GM10847 (cell line): ENCODE results near the gene OBSCN.

ENCODE experiments used
- POLR2A ChIP-seq: IDR thresholded peaks from 2 replicates; pipeline ENCODE4 v1.6.1; 2011; ENCODE audit not compliant: insufficient read length; ENCODE audit errors: extremely low read depth

OBSCN gene

DNA sequence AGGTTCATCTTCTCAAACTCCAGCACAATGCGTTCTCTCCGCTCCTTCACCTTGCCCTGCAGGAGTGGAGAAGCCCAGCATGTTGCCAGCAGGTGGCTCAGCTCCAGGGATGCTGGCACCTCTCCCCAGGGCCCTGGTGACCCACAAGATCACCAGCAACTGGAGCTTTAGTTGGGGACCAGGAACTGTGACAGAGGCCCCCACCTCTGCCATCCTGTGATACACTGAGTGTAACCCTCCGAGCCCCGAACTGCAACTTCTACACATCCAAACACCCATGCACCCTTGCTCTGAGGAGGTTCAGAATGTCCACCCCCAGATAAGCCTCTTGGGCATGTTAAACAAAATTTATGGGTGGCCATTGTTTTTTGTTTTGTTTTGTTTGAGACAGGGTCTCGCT is 203.3 kb downstream of the OBSCN start:
- no peak for TF ChIP-seq POLR2A

DNA sequence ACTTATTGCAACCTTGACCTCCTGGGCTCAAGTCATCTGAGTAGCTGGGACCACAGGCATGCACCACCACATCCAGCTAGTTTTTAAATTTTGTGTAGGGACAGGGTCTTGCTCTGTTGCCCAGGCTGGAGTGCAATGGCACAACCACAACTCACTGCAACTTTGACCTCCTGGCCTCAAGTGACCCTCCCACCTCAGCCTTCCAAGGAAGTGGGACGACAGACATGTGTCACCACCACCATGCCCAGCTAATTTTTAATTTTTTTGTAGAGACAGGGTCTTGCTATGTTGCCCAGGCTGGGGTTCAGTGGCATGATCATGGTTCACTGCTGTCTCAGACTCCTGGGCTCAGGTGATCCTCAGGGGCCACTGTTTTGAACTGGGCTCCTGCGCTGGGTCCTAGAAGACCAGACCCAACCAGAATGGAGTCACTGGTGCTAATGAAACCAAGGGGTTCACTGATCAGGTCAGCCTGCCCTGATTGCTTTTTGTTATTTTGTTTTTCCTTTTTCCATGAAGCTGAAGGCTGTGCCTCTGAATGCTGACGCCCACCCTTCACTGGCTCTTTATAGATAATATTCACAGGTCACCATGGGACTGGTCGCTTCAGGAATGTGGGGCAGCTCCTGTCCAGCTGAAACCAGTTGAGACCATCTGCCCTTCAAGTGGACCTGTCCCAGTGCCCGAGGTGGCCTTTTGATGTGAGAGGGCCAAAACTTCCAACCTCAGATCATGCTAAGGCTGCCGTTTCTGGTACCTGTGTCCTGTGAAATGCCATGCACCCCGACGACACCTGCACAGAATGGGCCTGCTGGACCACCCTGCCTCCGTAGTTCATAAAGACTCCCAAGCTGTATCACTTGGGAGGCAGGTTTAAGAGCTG is 203.9 kb downstream of the OBSCN start:
- no peak for TF ChIP-seq POLR2A

DNA sequence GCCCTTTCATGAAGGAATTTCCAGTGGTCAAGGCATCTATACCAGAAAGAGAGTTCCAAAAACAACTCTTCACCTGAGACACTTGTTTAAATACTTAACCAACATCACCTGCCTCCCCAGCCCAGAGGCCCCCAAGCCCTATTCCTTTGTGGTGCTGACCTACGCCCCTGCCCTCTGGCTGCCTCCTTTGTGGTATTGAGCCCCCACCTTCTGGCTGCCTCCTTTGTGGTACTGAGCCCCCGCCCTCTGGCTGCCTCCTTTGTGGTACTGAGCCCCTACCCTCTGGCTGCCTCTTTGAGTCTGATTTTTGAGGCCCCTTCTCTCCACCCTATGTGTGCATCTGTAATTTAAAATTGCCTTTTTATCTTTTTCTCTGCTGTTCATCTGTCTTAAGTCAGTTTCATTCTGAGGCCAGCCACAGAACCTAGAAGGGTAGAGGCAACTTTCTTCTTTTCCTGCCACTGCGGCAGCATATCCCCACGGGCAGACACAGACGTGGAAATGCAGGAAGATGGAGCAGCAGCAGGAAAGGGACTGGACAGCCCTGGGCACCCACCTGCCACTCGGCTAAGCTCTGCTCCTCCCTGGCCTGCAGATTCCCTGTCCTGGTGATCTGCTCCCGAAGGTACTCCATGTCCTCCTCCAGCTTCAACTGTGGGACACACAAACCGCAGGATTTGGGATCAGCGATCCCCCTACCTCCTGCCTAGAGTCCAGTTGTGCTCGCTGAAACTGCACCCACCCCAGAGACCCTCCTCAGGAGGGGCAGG is 205.6 kb downstream of the OBSCN start:
- TF ChIP-seq POLR2A = no peak

DNA sequence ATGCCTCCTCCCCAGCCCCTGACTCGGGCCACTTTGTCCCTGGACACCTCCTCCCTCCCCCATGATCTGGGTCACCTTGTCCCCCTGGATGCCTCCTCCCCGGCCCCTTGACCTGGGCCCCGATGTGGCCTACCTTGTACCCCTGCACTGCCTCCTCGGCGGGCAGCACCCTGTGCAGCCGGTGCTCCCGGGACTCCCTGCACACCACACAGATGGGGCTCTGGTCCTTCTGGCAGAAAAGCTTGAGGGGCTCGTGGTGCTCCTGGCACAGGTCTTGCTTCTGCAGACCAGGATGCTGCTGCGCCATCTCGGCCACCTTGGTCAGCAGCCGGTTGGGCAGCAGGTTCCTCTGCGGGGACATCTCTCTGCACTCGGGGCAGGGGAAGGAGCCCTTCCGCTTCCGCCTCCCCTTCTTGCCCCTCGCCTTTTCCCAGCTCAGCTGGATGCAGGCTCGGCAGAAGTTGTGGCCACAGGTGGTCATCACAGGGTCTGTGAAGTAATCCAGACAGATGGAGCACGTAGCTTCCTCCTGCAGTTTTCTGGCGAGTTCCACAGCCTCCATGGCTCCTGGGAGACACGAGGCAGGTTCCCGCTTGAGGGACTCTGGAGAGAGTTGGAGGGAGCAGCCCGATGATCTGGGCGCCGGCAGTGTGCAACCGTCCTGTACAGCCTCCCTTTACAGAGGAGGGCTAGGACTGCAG is 206.8 kb downstream of the OBSCN start:
- TF ChIP-seq POLR2A = no peak

DNA sequence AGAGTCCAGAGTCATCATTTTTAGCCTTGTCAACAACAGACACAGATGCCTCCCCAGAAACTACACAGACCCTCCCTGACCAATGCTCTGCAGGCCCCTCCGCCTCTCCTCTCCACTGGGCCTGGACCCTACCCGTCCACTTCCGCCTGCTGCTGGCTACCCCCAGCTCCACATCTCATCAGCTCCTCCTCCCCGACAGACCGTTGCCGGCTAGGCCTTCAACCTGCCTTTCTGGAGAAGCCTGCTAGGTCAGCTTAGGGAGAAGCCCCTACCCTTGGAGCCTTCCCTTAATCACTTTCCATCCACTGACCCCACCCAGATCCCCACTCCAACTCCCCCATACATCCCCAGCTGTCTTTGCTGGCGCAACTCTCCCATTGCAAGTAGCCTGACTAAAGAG is 207.4 kb downstream of the OBSCN start:
- TF ChIP-seq POLR2A = no peak

DNA sequence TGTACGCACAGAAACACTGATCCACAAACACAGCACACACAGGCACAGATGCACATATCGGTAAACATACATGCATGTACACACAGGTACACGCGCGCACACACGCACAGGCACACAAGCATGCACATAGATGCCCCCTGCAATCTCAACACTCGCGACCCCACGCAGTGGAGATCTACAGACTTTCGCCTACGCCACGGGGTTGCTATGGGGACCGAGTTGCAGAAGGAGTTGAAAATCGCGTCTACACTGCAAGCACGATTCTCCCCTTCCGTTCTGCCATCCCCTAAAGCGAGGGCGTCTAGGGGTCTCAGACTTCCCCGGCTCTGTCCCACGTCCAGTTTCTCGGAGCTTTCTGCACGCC is 208.0 kb downstream of the OBSCN start:
- TF ChIP-seq POLR2A = no peak

DNA sequence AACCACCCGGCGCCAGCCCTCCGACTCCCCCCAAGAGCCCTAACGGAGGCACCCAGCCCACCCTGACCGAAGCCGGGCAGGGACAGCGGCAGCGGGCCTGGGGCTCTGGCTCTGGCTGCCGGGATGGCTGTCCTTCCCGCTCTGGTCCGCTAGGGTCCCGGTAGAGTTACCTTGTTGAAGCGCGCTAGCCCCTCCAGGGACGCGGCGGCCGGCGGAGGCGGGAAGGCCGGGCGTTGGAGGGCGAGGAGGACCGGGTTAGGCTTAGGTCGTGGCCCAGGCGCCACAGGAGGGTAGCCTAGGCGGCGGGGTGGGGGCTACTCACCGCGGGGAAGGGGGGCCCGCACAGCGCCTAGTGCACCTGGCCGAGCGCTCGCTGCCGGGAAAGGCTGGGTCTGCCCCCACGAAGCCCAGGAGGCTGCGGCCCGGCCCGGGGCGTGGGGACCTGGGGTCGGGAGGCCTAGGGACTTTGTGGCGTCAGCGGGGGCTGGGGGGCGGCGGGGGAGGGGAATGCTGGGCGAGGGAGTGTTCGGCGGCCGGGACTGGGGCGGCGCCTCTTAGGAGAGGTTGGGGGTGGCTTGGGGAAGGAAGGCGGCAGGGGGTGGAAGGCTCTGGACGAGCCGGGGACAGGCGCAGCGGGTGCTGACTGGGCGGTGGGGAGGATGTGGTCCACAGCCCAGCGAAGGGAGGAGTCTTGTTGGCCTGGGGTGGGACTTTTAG is 208.5 kb downstream of the OBSCN start, which contains the start of gene TRIM17:
TRIM17 (minus strand) TSS at position 645 of the 717 bp plus-strand sequence. CDS start 1,789 bp downstream, outside the sequence.
- no peak for TF ChIP-seq POLR2A

DNA sequence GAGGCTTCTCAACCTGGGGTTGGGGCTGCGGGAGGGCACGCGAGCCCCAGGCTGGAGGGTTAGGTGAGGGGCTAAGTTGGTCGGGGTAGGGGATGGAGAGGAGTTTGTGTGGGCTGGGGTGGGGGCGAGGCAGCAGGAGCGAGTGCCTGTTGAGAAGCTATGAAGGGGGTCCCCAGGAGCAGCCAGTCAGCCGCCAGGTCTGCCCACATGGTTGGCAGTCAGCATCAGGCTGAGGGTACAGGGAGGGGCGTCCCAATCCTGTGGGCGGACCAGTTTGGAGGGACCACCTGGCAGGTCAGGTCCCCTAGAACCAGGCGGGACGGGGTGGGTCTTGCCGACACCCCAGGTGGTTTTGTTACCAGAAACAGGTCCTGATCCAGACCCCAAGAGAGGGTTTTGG is 209.2 kb downstream of the OBSCN start:
- no peak for TF ChIP-seq POLR2A

DNA sequence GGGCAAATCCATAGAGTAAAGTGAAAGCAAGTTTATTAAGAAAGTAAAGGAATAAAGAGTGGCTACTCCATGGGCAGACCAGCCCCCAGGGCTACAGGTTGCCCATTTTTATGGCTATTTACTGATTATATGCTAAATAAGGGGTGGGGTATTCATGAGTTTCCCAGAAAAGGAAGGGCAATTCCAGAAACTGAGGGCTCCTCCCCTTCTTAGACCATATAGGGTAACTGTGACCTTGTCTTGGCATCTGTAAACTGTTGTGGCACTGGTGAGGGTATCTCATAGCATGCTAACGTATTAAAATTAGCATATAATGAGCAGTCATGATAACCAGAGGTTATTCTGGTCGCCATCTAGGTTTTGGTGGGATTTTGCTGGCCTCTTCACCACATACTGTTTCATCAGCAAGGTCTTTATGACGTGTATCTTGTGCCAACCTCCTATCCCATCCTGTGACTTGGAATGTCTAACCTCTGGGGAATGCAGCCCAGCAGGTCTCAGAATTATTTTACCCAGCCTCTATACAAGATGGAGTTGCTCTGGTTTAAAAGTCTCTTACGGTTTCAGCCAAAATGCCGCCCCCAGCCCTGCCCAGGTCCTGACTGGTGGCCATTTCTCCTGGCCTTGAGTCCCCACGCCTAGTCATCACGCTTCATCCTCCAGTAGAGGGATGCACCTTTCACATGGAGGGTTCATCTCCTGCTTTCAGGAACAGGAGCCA is 209.8 kb downstream of the OBSCN start:
- TF ChIP-seq POLR2A = no peak

DNA sequence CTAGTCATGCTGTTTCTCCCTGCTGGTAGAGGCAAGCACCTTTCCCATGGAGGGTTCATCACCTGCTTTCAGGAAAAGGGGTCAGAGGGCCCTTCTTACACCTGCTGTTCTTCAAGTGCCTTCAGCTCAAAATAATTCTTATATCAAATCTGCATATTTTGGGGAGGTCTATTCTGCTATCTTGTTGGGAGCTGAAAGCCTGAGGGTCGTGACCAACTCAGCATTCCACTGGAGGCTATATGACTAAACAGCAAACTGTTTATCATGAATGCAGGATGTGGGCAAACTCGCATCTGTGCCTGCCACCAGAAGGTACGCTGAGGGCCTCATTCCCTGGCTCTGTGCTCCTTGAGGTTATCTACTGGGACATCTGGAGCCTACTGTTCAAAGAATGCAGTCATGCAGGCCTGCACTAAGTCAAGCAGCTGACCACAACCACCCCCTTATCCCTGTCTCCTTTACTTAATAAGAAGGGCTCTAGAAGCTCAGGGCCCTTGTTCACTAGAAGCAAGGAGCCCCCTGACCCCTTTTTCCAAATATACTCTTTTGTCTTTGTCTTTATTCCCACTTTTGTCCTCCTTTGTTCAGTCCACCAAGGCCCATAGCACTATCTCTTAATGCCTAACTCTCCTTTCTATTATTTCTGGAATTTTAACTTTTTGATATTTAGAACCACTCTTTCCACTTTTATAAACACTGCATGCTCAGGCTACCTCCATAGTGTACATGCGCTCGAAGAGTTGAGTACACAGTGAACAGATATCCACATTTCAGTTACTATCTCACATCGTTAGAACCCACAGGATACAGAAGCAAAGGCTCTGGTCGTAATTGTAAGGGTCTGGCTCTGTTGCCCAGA is 213.4 kb downstream of the OBSCN start:
- TF ChIP-seq POLR2A = no peak

DNA sequence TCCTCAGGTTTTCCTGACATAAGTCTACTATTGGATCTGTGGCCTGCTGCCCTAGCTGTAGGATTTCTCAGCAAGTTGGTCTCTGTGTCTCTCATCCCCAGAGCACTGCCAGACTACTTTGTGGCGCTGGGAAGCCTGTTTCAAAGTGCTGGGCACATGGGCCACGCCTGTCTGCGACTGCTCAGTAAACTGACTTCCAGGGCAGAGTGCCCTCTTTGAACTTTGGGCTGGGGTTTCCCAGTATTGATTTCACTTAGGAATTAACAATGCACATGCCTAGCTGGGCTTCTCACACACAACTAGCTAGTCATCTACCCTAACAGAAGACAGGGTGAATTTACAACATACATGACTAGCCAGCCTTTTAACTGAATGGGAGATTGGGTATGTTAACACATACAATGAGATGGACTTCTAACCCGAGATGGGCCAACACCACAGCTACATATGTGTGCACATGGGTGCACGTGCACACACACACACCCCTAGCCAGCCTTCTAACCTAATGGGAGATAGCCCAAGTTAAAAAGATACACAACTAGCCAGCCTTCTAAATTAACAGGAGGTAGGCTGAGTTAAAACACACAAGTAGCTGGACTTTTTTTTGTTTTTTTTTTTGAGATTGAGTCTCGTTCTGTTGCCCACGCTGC is 215.7 kb downstream of the OBSCN start:
- no peak for TF ChIP-seq POLR2A

DNA sequence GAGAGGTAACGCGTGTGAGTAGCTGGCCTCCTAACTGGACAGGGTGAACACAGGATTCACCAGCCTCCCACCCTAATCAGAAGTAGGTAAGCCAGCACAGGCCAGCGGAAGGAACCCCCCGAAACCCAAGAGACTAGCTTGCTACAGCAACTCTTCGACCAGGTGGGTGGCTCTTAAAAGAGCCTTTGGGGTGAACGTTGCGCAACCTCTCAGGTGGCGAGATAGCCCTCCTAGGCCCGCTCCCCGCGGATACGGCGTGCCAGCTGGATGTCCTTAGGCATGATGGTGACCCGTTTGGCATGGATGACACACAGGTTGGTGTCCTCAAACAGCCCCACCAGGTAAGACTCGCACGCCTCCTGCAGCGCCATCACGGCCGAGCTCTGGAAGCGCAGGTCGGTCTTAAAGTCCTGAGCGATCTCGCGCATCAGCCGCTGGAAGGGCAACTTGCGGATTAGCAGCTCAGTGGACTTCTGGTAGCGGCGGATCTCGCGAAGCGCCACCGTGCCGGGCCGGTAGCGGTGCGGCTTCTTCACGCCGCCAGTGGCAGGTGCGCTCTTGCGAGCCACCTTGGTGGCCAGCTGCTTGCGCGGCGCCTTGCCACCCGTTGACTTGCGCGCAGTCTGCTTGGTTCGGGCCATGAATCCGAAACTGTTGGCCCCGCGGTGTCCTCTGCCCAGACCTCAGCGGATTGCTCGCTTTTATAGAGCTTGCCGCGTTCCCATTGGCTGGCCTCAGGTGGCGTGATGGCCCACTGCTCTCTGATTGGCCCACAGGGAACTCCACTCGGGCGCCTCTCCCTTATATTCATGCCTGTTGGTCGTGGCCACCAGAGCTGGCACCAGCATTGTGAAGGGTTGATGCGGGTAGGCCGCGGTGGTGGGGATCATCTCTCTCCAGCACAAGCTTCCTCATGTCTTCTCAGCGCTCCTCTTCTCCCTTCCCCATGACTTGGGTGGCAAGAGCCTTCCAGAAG is 217.1 kb downstream of the OBSCN start:
- TF ChIP-seq POLR2A = no peak
